Stimulated activated CD8-positive, alpha-beta memory T cell treated with anti-CD3 and anti-CD28 coated beads, Interleukin-15, amount 100 ng/mL, for 24 hours (primary cell): Measurements from ENCODE around the gene FOXP4.
A peak's percentile ranks its signal among the peaks of the same experiment; 100 is the strongest.

ENCODE experiments used
- DNase-seq: peaks from one replicate; pipeline ENCODE4 v3.0.0-alpha.2; 2020; ENCODE audit warnings: low read depth

FOXP4 gene

DNA sequence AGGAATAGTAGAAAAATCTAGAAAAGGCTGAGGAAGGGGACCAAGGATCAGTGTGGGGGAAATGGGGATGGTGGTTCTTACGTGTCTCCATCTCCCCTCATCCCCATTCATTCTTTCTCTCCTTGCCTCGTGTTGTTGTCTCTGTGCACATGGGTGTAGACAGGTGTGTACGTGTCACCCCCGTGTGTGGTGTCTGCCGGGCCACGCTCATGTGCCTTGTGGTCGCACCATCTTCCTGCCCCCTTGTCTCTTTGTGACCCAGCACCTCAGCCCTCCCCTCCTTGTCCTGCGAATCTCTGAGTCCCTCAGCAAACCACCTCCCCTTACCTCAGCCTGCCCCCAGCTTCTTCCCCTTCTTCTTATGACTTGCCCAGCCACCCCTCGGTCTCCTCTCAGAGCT, 39.4 kb downstream of the FOXP4 start:
- no peak for DNase-seq

DNA sequence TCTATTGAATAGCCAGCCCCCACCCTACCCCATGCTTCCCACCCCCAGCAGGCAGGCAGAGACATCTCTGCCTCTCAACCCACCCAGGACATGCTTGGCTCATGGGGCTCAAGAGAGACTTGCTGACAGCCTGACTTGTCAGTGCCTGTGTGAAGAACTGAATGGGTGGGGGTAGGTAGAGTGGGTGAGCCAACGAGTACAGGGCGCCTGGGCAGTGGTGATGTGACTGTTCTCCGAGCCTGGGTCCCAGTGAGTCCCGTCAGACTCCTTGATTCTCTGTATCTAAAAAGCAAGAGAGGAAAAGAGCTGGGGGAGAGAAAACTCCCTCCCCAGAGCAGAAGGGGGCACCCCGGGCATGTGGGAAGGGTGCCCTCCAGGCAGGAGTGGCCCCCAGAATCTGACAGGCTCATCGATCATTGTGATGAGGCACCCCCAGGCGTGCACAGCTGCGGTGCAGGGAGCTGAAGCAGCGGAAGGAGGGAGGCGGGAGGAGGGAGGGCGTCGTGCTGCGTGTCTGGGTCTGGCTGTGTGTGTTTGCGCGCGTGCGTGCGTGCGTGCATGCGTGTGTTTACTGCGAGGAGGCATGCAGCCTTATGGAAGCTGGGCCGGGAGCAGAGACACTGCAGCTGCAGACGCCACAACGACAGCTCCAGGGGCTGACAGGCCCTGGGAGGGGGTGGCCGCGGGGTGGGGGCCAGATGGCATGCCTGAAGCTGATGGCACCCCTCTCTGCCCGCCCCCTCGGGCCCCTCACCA, 40.2 kb downstream of the FOXP4 start:
- no peak for DNase-seq

DNA sequence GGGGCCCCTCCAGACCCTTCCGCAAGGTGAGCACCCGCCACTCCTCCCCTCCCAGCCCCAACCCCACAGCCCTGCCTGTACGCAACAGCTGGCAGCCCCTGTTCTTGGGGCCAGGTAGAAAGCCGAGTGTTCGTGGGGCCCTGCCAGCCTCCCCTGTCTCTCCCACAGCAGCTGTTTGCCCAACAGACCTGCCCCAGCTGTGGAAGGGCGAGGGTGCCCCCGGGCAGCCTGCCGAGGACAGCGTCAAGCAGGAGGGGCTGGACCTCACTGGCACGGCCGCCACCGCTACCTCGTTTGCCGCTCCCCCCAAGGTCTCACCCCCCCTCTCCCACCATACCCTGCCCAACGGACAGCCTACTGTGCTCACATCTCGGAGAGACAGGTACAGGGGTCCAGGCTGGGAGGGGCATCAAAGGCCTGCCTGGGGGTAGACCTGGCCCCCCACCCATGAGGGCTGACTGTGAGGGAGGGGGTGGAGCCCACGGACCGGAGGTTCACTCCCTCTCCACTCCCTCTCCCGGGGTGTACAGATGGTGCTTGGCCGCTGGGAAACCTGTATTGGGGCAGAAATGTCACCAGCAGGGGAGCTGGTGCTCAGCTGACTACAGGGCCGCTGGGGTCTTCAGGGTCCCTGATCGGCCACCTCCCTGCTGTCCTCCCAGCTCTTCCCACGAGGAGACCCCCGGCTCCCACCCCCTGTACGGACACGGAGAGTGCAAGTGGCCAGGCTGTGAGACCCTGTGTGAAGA, 41.1 kb downstream of the FOXP4 start:
- no peak for DNase-seq

DNA sequence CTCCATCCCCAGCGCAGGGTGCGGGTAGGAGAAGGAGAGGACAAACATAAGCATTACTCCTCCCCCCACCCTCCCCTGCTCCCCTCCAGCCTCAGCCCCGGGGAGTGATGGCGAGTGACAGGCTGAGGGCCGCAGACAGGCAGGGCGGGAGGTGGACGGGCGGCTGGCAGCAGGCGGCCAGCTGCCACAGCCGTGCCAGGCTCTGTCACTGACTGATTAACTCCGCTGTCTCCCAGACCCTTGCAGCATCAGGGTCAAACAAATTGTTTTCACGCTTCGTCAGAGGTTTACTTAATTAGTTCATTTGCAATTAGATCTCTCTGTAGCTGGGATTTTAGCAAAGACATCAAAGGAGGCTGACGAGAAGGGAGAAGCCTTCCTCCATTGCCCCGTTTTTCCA, 41.9 kb downstream of the FOXP4 start:
- no peak for DNase-seq

DNA sequence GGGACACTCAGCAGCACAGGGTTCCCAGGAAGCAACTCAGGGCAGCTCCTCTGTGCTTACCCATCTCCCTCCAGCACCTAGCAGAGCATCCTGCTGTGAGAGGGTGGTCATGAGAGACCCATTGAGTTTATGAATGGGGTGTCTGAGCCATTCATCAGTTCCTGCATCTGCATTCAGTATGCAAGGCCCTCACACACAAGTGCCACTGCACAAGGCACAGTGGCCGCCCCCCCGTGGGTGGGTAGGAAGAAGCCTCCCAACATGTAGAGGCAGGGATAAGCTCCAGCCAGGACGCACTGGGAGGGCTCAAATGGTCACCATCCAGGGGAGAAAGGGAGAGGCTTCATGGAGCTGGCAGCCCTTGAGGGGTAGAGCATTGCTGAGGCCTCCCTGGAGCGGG, 43.0 kb downstream of the FOXP4 start:
- no peak for DNase-seq

DNA sequence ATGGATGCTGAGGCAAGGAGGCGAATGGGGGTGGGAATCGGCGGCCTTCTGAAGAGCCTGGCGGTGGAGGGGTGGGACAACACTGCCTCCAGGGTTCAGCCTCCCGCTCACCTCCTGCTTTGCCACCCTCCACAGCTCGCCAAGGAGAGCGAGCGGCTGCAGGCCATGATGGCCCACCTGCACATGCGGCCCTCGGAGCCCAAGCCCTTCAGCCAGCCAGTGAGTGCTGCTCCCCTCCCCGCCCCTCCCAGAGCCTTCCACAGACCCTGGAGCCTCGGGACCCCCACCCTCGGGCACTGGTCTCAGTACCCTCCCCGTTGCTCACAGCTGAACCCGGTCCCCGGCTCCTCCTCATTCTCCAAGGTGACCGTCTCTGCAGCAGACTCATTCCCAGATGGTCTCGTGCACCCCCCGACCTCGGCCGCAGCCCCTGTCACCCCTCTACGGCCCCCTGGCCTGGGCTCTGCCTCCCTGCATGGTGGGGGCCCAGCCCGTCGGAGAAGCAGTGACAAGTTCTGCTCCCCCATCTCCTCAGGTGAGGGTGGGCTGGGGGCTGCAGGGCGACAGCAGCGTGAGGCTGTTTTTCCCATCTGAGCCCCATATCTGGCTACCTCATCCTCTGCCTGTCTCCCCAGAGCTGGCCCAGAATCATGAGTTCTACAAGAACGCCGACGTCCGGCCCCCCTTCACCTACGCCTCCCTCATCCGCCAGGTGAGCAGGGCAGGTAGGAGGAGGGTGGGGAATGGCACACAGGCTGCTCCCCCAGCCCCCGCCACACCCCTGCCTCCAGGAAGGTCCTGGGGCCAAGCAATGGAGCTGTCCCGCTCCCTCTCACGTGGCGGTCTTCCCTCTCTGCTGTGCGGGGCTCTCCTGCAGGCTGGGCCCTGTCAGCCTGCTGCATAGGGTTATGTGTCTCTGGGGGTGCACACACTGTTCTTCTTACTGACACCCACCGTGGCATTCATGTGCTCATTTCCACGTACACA, 43.7 kb downstream of the FOXP4 start:
- DNase-seq: no peak

DNA sequence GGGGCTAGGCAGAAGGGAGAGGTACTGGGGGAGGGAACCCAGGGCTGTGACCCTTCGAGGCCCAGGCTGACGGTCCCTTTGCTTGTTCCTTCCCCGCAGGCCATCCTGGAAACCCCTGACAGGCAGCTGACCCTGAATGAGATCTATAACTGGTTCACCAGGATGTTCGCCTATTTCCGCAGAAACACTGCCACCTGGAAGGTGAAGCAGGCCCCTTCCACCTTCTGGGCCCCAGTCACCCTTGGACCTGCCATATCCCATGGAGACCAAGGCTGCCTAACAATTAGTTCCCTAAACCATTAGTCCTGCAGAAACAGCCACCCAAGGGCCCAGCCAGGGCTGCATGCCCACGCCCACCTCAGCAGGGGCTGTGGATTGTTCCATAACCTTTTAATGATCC, 44.9 kb downstream of the FOXP4 start:
- no peak for DNase-seq

DNA sequence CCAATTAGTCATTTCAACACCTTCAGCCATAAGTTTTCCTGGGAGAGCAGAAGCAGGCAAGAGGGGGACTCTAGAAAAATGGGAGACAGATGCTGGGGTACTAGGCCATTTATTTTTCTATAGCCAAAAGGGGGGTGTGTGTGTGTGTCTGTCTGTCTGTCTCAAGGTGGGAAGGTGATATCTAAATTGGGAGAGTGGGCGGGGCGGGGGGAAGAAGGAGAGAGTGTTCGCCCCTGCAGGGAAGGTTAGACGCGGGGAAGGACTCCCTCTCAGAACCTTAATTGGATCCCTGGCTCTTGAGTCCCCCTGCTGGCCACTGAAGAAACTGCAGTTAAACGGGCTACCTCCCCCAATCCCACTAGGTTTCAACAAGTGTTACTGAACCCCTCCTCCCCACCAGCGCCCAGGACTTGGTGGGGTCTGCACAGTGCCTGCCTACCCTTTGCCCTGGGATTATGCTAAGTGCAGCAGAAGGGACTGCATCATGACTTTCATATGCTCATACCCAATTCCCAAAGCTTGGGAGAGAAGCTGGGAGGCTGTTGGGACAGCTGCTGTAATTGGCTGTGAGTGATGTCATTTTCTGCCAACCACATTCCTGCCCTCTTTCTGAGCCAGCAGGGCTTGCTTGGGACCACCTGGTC, 45.8 kb downstream of the FOXP4 start:
- DNase-seq: peak; percentile 61

DNA sequence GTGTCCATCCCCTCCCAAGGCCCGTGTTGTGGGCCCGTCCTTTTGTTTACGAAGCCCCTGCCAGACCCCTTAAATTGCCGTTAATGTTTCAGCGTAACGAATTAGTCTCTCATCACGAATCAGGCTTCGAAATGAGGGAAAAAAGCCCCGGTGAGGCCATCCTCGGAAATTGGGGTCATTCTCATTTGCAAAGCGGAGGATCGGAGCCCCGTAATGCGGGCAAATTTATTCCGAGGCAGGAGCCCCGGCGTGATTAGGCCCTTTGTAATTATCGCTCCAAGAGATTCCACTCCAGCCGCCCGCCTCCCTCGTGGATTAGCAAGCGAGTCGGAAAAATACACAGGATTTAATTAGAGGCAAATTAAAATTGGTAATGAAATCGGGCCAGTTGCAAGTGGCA, 47.2 kb downstream of the FOXP4 start:
- DNase-seq: no peak

DNA sequence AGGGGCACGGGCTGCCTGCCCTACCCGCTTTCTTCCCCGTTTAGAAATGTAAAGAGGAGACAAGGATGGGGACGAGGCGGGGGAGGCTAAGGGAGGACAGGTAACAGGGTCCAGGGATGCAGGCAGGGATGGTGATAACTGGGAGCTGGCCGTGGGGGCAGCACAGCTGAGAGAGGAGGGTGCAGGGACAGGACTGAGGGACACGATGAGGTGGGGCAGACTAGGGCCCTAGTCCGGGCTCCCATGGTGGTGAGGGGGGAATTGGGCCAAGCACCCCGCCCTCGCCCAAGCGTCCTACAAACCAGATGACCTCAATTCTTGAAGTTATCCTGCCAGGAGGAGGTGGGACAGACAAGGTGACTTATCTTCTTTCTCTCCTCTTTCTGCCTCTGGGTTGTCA, 47.7 kb downstream of the FOXP4 start:
- no peak for DNase-seq

DNA sequence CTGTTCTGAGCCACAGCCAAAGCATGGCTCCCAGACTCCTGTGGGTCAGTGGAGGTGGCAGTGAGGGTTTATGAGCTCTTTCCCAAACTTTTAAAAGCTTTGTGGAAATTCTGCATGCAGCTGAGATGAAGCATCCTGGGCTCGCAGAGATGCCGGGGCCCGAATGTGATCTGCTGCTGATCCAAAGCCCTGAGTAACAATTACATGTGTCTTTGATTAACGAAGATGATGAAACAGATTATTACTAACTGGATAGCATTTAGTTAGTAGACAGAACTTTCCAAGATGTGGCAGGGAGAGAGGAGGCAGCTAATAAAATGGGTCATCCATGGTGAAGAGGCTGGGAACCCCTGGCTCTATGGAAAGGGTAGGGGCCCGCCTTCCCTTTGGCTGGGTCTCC, 48.1 kb downstream of the FOXP4 start:
- DNase-seq: no peak

DNA sequence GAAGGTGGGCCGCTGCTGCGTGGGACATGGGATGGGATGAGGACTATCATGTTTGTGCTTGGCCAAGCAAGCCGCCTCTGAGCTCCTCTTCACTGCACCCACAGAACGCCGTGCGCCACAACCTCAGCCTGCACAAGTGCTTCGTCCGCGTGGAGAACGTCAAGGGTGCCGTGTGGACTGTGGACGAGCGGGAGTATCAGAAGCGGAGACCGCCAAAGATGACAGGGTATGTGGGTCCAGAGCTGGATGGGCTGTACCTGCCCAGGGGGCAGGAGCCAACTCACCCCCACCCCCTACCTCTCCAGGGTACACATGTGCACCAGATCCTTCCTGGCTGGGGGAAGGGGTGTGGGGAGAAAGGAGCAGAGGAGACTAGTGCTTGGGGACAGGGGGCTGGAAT, 48.6 kb downstream of the FOXP4 start:
- no peak for DNase-seq

DNA sequence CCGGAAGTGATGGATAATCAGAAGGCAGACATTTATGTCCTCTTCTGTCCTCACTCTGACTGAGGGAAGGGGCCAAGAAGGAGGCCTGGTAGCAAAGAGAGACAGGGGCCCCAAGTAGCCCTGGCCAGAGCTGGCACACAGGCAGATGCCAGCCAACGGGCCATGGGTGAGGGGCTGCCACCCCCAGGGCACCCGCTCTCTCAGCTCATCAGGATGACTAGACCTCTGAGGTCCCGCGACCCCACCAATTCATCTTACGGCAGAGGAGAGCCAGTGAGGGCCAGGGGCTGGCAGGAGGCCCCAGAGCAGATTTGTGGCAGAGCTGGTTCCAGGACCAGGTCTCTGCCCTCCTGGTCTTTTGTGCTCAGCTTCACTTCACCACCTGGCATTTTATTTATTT, 49.0 kb downstream of the FOXP4 start:
- DNase-seq: no peak

DNA sequence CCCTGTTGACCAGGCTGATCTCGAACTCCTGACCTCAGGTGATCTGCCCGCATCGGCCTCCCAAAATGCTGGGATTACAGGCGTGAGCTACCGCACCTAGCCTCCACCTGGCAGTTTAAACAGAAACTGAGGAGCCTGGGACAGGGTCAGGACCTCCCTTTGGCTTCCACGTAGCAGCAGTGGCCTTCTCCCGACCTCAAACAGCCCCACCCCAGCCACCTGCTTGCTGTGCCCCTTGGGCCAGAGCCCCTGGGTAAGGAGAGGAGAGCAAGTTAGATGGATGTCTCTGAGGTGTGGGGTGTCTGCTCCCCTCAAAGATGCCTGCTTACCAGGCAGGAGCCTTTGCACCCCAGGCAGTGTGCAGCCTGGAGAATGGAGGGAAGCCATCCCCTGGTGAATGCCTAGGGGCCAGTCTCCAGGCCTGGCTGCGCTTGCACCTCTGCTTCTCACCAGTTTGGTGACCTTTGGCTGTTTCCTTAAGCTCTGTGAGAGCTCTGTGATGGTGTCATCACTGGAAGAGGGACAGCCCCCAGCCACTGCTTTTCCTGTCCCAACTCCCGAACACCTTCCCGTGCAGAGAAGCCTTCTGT, 50.0 kb downstream of the FOXP4 start:
- DNase-seq: no peak

DNA sequence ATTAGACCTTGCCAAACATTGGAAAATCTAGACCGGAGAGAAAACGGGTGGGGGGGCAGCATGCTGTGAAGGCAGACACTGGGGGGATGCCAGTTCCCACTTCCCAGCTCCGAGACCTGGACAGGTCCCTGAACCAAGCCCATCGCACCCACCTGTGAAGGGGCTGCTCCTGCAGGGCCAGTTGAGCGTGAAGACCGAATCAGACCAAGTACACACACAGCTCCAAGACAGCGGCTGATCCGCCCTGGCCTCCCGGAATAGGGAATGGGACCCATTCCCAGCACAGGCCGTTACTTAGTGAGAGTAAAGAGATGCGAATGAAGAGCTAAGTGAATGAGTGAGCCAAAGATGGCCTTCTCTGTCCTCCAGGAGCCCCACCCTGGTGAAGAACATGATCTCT, 50.6 kb downstream of the FOXP4 start:
- no peak for DNase-seq

DNA sequence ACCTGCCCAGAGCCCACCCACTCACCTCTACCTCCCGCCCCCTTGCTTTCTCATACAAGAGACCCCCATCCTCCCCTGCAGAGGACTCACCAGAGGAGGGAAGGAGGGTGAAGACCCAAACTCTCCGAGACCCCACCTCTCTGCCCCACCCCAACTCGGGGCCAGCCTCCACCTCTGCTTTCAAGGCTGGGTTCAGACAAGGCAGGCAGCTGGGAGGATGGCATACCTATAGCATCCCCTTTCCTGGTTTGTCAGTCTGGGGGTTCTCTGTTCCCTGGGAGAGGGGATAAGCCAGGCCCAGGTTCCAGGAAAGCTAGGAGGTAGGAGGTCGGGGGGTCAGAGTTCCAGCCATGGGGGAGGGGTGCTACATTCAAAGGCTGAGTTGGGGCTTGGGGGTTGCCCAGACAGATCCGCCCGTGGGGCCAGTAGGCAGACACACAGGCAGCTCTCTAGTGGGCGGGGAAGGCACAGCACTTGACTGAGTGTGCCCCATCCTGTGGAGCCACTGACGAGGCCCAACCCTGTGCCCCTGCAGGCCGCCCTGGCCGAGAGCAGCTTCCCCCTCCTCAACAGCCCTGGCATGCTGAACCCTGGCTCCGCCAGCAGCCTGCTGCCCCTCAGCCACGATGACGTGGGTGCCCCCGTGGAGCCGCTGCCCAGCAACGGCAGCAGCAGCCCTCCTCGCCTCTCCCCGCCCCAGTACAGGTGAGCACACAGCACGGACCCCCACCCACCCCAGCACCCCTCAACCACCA, 51.2 kb downstream of the FOXP4 start:
- no peak for DNase-seq

DNA sequence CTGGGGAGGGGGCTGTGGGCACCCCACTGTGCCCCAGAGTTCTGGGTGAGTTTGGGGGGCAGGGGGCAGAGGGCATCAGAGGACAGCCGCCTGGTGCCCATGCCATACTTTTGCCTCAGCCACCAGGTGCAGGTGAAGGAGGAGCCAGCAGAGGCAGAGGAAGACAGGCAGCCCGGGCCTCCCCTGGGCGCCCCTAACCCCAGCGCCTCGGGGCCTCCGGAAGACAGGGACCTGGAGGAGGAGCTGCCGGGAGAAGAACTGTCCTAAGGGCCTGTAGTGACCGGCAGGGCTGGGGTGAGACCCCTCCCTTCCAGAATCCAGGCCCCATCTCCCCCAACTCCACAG, 52.5 kb downstream of the FOXP4 start:
- DNase-seq: no peak

DNA sequence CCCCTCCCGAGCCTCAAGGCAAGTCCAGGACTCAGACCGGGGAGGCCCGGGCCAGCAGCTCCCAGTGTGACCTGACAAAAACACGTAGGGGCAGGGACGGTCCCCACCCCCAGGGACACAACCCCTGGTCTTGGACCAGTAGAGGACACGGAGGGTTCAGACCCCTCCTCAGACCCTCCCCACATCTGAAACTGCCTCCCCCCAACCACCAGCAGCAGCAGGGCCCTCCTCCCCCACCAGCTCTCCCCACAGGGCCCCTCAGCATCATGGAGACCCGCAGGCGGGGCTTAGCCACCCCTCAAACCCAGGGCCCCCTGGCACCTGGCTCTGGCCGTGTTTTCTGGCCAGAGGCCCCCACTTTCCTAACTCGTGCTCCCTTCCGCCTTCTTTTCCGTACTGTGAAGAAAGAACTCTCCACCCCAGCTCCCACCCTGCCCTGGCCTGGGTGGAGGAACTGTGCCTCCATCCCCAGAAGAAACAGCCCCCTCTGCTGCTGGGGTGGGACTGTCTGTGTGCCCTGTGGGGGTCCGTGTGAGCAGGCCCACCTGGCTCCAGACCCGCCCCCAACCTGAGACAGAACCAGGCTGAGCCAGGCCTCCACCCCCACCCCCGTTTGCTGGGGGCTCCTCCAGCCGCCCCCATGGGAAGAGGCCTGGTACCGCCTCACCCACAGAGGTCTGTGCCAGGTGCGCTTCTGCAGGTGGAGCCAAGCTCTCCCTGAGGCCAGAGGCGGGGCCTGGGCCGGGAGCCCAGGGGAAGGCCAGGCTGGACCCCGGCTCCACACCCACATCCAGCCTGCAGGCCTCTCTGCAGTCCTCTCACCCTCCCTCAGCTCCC, 53.1 kb downstream of the FOXP4 start:
- DNase-seq: no peak

DNA sequence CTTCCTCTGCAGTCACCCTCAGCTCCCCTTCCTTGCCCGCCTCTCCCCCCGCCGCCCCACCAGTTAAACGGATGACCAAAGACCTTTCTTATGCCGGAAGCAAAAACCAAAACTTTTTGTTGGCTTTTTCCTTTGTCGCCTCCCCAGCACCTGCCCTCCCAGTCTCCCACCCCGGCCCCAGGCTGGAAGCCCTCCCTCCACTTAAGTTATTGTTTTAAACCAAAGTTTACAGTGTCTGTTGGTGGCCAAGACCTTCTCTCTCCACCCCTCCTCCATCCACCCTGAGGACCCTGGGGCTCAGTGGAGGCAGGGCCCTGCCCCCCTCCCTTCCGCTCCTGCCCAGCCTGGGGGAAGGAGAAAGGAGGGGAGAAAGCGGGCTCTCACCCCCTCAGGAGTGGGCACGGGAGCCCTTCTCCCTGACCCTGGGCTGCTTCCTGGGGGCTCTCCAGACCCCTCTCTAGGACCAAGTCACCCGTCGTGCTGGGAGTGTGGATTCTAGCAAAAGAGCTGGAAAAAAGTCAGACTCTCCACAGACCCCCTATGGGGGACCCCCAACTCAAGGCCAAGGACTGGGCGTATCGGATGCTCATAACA, 53.8 kb downstream of the FOXP4 start:
- no peak for DNase-seq
